EH (cell line): ENCODE data around the gene MAMDC2.

Source experiments
- DNase-seq: peaks from one replicate; pipeline ENCODE4 v3.0.0-alpha.2; 2015; ENCODE audit warnings: low read depth

Gene MAMDC2

DNA sequence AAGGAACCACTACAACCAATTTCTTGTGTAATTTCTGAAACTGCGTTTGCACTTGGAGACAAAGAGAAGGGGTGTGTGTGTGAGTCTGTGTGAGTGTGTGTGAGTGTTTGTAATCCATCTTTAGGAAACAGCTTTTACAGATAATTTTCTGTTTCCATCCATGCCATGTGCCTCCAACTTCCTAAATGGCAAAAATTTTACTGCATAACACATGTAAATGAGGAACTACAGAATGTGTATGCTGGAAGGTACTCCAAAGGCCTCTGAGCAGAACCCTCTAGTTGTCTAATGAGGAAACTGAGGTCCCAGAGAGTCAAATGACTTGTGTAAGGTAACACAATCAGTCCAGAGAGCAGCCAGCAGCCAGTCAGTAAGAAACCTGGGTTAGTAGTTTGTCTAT lies 20.8 kb downstream of the MAMDC2 start:
- no peak for DNase-seq

DNA sequence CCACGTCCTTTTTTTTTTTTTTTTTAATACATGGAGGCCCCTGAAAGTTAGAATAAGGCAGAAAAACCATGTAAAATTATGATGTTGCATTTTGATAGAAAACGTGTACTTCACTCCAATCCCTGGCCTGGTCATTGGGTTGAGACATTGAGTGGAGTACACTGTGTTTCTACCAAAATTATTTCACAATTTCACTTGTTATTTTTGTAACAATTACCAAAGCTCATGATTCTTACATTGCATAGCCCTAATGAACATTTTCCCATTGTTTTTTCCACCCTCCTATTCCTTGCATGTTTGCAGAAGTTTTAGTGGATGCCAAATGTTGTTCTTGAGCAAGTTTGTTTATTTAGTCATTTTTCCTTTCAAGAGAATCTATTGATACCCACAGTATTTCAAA lies 21.9 kb downstream of the MAMDC2 start:
- no peak for DNase-seq

DNA sequence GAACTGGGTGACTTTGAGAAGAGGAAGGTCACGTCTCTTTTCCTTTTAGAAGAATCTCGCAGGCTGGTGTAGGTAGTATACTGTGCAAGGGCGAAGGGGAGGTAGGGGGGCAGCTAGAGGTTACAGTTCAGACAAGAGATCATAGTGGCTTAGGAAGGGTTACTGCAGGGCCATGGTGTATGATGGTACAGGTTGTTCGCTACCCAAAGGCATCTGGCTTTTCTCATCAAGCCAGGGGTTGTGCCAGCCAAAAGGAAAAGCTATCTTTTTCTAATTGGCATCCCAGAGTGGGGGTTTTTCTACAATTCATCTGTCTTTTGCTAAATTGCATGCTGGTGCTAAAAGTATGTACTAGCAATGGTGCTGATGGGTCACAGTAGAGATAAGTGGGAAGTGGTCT lies 22.8 kb downstream of the MAMDC2 start:
- DNase-seq = no peak

DNA sequence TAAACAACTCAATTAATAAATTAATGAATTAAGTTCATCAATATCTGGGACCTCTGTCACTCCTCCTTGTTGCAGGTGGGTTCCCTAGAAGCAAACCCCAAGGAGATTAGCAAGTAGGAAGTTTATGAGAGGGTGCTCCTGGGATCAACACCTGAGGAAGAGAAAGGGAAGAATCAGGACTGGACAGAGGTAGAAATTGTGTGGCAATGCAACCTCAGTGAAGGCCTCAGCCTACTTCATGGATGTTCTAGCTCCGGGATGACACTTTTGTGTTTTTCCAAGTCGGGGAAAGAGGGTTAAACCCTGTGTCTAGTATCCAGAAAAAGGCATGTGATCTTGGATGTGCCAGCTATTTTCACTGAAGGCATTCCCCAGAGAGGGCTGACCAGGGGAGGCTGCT lies 23.2 kb downstream of the MAMDC2 start:
- no peak for DNase-seq

DNA sequence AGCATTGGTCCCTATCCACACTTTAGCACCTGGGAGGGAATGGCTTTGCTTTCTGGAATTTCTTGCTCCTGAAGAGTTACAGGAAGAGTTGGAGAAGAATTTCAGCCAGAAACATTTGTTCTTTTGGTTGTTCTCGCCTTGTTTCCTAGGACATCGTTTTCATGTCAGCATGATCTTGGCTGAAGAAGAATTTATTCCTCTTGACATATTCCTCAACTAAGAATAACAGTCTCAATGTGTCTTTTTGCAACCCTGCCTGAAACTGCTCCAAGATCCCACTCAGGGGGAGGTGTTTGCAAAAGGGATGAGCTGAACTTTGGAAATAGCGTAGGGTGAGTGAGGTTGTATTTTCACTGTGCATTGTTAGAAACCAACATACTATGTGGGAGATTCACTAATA lies 26.1 kb downstream of the MAMDC2 start:
- DNase-seq = no peak

DNA sequence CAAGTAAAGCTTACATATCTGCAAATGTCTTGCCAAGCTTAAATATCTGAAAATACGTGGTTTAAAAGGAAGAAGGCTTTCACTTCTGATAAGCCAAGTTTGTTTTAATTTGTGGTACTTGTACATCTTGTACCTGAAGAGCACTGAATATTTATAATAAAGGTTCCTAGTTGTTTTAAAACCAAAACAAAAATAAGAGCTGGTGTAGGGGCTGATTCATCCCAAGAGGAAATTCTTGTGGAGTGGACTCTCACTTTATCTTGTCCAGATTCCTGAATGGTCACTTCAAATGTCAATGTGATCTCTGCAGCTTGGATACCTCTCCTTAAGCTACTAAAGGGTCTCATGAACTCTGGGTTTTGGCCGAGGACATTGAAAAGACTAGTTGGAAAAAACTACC lies 29.5 kb downstream of the MAMDC2 start:
- peak; percentile 41 for DNase-seq

DNA sequence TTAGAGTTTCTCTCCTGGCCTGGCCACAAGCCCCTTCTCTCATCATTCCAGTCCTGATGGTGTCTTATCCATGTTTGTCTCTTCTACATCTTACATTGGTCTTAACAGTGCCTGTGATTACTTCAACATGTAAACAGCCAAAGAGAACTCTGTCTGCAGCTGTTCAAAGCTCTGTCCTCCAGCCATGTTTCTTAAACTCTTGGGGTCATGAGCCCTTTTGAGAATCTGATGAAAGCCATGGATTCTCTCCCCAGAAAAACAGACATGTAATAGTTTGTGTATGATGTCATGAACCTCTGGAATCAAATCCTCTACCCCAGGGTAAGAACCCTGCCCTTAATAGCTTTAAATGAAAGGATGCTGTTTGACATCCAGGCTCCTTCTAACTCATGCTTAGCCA lies 30.1 kb downstream of the MAMDC2 start:
- peak; percentile 27 for DNase-seq

DNA sequence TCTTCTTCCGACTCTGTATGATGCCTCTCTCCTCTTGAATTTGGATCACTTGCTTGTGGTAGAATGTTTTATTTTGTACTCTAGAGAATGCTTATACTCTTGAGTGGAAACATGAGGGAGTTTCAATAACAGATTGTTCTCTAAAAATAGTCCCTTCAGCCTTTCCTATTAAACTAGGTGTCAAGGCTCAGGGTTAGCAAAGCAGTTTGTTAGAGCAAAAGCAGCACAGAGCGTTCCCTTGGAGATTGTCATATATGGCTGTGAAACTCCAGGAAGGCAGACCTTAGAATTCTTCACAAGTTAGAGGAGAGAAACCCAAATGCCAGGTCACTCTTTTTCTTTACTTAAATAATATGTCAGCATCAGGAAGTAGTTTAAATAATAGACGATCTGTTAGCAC lies 33.0 kb downstream of the MAMDC2 start:
- DNase-seq = no peak

DNA sequence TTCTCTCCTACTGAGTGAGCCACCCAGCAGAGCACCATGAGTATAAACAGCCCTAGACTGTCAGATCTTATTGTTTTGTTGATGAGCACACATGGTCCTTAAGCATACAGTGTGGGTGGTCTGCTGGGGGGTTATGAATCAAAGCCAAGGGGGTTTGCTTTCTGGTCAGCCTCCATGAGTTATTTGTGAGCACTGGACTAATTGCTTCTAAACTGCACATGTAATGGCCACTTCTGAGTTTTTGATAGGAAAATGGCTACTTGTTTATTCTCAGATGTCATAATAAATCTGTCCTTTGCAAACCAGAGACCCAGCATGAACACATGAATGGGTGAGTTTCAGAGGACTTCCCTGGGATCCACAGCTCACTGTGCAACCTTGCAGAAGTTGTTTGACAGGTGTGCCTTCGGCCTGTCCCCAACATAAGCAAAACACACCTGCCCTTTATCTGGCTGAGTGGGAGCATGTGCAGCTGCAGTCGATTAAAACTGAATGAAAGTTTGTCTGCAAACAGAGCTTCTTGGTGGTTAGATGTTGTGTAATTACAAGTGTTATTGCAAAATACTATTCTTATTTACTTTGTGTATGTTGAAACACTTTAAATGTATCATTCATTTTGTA lies 35.9 kb downstream of the MAMDC2 start:
- DNase-seq = peak; percentile 27

DNA sequence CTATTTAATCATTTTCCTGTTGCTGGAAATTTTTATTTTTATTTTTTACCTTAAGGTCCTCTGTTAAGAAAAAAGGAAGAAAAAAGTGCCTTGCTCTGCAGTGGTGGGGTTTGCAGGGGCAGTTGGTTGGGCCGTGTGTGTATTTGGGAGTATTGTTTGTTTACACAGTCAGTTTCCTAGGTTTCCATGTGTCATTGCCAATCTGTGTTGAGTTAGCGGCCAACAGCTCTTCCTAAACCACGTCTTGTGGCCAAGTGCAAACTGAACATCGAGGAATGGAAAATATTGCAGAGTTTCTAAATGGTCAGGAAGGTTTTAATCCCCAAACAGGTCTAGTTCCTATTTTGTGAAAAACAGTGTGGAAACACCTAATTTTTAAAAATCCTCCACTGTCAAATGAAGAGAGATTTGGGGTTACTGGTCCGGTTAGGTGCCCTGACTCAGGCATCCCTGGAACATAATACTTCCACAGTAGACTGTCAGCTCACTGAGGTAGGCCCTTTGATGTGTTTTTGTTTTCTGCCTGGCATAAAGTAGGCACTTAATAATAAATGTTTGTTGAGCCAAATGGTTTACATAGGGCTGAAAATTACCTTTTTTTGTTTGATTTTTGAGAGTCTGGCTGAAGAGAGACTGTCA lies 37.0 kb downstream of the MAMDC2 start:
- peak; percentile 70 for DNase-seq

DNA sequence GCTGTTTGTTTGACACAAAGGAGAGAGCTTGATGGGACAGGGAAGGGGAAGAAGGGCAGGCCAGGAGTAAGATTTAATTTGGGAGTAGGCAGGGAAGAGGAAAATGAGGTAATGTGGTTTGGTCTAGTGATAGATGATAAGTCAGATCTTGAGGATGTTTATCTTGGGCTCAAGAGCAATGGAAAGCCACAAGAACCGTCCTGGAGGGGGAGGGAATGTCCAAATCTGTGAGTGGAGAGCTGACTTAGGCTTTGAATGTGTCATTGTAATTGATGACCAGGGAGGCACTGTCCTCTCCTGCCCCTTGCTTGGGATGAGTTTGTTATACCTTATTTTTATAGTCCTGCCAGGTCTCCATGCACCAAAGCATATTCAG lies 37.5 kb downstream of the MAMDC2 start:
- peak; percentile 80 for DNase-seq

DNA sequence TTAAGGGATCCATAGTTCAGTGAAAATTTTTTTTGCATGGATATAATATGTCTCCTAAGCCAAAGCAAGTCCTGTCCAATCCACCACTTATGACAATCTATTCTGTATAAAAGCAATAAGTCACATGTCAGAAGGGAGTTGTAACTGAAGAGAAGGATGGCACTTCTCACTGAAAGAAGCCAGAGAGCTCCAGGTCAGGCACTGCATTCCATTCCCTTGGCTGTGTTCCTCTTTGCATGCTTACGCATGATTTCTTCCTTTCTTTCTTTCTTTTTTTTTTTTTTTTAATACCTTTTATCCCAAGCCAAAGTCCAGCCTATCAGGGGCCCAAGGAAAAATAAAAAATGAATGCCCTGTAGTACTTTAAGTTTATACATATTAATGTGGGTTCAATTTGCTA lies 39.8 kb downstream of the MAMDC2 start:
- DNase-seq = peak; percentile 38

DNA sequence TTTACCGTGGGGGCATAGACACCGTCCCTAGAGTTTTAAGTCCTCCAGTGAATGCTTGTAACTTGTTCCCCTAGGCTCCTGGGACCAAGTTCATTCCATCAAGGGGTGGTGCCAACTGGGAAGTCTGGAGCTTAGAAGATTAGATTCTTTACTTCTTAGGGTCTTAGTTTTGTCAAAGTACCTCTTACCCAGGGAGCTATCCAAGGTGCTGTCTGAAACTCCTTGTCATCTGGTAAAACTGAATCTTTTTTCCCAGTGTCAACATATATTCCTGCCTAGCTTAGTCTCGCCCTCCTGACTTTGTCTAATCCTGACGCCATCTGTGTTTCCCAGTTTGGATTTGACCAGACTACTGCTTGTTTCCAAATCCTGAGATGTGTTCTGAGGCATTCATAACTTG lies 41.6 kb downstream of the MAMDC2 start:
- peak; percentile 64 for DNase-seq

DNA sequence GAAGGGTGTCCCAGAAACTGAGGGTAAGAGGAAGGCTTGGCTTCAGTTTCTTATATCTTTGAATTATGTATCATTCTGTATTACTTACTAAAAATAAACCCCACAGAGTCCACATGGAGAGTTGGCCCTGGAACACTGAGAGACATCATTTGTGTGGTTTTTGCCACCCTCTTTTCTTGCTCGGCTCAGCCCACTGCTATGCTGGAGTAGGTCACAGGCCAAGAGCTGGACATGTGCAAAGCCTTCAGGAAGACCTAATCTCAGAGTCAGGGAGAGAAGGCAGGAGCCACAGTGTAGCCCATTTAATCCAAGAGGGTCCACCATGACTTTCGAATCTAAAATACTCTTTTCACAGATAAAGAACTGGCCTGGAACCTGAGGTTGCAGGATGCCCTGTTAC lies 47.5 kb downstream of the MAMDC2 start:
- DNase-seq = no peak

DNA sequence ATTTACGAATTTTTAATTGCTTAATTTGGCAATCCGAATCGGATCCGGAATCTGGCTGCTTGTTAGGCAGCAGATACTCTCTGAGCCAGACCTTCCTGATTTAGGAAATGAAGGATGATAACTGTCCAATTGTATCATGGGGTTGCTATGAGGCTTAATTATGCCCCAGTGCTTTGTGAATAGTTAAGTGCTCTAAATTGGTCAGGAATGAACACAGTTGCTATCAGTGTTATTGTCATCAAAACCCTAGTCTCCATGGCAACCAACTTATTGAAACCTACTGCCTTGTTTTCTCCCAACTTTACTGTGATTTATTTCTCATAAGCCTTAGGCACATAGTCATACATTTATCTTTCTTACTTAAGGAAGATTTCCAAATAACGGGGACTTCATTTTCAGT lies 47.9 kb downstream of the MAMDC2 start:
- DNase-seq = peak; percentile 14

DNA sequence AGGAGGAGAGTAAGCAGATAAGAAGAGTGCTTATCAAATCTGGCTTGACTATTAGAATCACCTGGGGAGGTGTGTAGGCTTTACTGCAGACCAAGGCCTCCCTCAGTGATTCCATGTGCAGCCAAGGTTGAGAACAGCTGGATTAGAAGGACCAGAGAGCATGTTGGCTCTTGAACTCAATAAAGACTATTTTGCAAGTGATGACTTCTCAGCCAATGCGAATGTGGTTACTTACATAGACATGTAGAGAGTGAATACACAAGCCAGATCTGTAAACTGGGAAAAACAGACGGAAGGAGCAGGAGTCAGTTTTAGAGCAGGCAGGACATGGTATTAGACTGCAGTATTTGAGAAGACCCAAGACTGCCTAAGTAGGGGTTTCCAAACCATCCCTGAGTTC lies 48.5 kb downstream of the MAMDC2 start:
- no peak for DNase-seq

DNA sequence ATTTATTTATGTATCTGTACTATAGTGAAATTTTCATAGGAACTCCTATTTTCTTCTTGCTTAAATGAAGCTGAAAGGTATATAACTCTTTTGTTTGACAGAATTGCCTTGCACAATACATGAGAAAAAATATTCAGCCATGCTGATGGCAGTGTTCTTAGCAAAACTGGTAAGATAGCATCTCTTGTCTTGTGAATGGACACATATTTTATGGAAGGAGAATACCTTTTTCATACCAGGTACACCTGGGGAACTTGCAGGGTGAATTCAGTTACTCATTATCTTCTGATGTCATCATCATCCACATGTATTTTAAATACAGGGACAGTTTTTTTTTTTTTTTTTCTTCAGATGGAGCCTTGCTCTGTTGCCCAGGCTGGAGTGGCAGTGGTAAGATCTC lies 49.4 kb downstream of the MAMDC2 start:
- no peak for DNase-seq

DNA sequence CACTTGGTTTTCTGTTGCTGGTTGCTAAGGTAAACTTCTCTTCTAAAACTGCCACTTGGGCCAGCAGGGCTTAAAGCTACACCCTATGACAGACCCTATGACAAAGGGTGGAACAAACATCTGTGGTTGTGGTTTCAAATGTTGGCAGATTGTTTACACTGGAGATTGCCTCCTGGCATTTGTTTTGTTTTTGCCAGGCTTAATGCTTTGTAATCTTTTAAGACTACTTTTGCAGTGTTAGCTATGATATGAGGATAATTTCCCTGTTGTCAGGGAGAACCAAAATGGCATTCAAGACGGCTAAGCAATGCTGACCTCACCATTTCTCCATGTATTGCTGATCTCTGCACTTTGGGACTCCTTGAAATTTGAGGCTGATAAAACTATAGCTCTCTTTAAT lies 50.3 kb downstream of the MAMDC2 start:
- DNase-seq = no peak

DNA sequence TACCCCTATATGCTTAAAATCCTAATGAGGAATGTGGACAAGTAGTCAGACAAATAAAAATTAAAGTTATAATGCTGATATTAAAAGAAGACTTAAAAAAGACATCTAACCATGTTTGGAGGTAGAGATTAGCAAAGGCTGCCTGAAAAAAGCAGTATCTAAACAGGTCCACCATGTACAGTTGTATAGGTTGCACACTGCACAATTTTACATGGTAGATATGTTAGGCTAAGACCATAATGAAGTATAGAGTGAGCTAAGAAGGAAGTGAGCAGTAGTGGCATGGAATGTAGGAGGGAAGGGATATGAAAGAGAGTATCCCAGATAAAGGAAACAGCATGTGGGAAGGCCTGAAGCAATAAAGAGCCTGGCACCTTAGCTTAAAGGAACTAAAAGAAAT lies 51.1 kb downstream of the MAMDC2 start:
- no peak for DNase-seq

DNA sequence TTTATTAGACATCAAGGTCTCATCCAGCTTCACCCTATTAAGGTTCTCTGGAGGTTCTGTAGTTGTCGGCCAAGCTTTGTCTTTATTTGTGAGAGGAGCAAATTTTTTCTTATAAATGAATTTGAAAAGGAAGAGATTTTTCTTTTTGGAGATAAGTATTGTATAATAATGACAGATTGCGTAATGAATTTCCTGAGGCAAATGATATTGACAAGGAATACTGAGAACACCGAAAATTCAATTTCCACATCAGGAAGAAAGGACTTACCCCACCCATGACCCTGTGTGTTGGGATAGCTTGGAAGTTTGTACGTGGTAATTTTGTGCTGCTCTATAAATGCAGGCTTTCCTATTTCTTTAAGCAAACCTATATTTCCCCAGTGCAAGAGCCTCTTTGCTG lies 53.5 kb downstream of the MAMDC2 start:
- DNase-seq = no peak

DNA sequence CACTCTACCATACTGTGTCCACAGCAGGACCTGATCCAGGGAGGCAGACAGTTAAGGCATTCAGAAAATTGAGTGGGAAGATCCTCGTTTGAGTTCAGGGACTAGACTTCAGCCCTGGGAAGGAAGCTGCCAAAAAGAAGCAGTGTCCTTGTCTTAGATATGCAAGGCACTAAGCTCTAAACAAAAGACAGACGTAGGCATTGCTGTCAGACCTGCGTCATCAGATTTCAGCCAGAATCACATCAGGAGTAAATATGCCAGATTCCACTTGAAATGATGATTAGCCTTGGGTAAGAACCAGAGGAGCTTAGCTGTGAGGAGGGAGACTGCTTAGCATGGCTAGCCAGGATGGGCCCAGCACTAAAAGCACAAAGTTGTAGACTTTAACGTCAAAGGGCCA lies 56.7 kb downstream of the MAMDC2 start:
- DNase-seq = peak; percentile 58

DNA sequence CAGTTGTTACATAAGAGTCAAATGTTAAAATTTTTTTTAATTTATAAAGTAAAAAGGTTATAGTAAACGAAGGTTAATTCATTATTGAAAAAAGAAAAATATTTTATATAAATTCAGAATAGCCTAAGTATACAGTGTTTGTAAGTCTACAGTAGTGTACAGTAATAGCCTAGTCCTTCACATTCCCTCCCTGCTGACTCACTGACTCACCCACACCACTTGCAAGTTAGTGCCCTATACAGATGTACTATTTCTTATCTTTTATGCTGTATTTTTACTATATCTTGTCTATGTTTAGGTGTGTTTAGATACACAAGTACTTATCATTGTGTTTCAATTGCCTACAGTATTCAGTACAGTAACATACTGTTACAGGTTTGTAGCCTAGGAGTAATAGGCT lies 57.6 kb downstream of the MAMDC2 start:
- DNase-seq = peak; percentile 63

DNA sequence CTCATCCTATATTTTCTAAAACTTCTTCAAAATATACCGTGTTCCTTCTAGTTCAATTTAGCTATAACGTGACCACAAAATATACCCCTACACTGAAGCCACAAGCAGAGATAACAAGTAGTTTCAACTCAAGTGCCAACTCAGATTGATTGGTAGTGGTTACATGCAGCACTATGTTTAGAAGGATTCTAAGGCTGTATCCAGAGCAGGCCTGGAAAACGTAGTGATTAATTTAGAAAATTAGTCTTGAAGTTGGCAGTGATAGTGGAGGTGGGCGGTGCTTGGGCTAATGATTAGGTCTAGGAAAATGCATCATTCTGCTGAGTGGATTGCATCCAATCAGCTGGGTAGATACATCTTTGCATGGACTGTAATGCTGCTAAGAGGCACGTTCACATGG lies 61.5 kb downstream of the MAMDC2 start:
- no peak for DNase-seq

DNA sequence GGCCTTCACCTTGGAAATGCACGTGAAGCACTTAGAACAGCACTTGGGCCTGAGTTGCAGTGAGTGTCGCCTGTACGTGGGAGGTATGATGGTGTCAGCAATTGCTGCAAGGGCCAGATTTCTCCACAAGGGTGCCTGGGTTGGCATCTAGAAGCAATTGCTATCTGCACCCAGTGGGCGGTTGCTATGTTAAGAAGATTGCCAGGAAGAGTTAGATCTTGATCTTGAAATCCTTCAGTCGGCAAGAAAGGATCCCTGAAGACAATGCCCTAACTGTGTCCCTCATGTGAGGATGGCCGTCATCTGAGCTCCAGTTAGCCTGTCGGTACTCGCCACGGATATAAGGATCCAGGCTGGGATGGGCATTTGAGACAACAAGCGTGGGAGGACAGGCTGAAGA lies 62.9 kb downstream of the MAMDC2 start:
- no peak for DNase-seq
